Activated CD4-positive, alpha-beta memory T cell treated with anti-CD3 and anti-CD28 coated beads for 36 hours (primary cell): ENCODE results near the gene NDUFAF2. TPM values are rescaled to one million over a fixed set of nuclear protein-coding genes. Genes with fewer than 3 reads are reported as not detected.
"Not testable (repeated sequence)": the region's sequence is repeated elsewhere in the genome, so short reads cannot be mapped to it uniquely, and the experiment has no call there.

Experiments used
- CTCF ChIA-PET: fragments of 350-600 bp; sonication (Branson Sonifier 250); formaldehyde crosslinking; loops from one replicate; lab custom pipeline; 2021; ENCODE audit warnings: antibody characterized with exemption, inconsistent platforms; lab: Charles Lee
- POLR2A ChIA-PET: fragments of 350-600 bp; sonication (Branson Sonifier 250); formaldehyde crosslinking; loops from one replicate; lab custom pipeline; 2021; ENCODE audit warnings: antibody characterized with exemption; lab: Charles Lee
- DNase-seq: peaks from one replicate; pipeline ENCODE4 v3.0.0-alpha.2; 2020
- H3K27ac Mint-ChIP-seq: one replicate; pipeline ENCODE4 v1.8.0; 2021; ENCODE audit warnings: mixed read lengths
- H3K27me3 Mint-ChIP-seq: one replicate; pipeline ENCODE4 v1.8.0; 2021; ENCODE audit warnings: mixed read lengths
- H3K36me3 Mint-ChIP-seq: one replicate; pipeline ENCODE4 v1.8.0; 2021; ENCODE audit warnings: mixed read lengths
- H3K4me1 Mint-ChIP-seq: one replicate; pipeline ENCODE4 v1.8.0; 2021; ENCODE audit warnings: low read depth, mixed read lengths
- H3K4me3 Mint-ChIP-seq: one replicate; pipeline ENCODE4 v1.8.0; 2021; ENCODE audit warnings: mild to moderate bottlenecking, mixed read lengths
- H3K9me3 Mint-ChIP-seq: one replicate; pipeline ENCODE4 v1.8.0; 2021; ENCODE audit warnings: mixed read lengths
- intact Hi-C: fragments of 100-400 bp; cut with micrococcal nuclease; formaldehyde crosslinking; loops from one replicate; pipeline ENCODE4 v1.15.1; 2023
- total RNA-seq, 2 experiments: library from RNA; stranded (reverse); gene quantifications; one replicate each; pipeline ENCODE4 v1.2.3, GENCODE V29; 2021

NDUFAF2 gene
- total RNA-seq, 2 experiments from 2014 or later: 35.6 to 38.4 TPM

GRCh38 chr5:61055434-61056006 lies 110.5 kb downstream of the NDUFAF2 start:
- H3K9me3 Mint-ChIP-seq: no peaks in the 10 kb centered on the region
- H3K4me3 Mint-ChIP-seq: no peak overlapping the region
- ChIA-PET CTCF (interaction anchor here (0.5 to 3.5 kb wide), 9 partner anchors 12 to 604 kb away, joined by 3 to 29 read pairs (median 3); partner anchors contain the start of gene ZSWIM6), POLR2A (no interaction called here)
- no peak overlapping the region for H3K27ac Mint-ChIP-seq
- H3K36me3 Mint-ChIP-seq: no peaks in the 10 kb centered on the region
- DNase-seq: no peak
- peaks cover 4% of the 10 kb centered on the region for H3K4me1 Mint-ChIP-seq
- intact Hi-C loops: loop anchor here (1.0 to 10.0 kb wide), 3 partner anchors 107 to 603 kb away; partner anchors contain the start of genes SMIM15 and ZSWIM6
- no peaks in the 10 kb centered on the region for H3K27me3 Mint-ChIP-seq

- intact Hi-C loops: loop anchor here (5.0 to 10.0 kb wide), 2 partner anchors 103 to 275 kb away; partner anchors contain the start of genes SMIM15 and ZSWIM6
- peaks cover 8% of the 10 kb centered on the region for H3K36me3 Mint-ChIP-seq
- H3K27me3 Mint-ChIP-seq: no peaks in the 10 kb centered on the region
- ChIA-PET POLR2A (interaction anchor here (0.6 kb wide), 1 partner anchor 1140 kb away, joined by 3 read pairs; no protein-coding TSS in a partner anchor), CTCF (no interaction called here)
- no peaks in the 10 kb centered on the region for H3K4me1 Mint-ChIP-seq
- no peak overlapping the region for H3K4me3 Mint-ChIP-seq
- no peak for DNase-seq
- peaks cover 21% of the 10 kb centered on the region for H3K9me3 Mint-ChIP-seq
- no peak overlapping the region for H3K27ac Mint-ChIP-seq
Measured at GRCh38 chr5:61059499-61059898, 114.5 kb downstream of the NDUFAF2 start.

GRCh38 chr5:61069150-61069549 lies 124.1 kb downstream of the NDUFAF2 start:
- Mint-ChIP-seq H3K27me3 (no peaks in the 10 kb centered on the region), H3K4me1 (no peaks in the 10 kb centered on the region), H3K36me3 (peaks cover 6% of the 10 kb centered on the region), H3K9me3 (peaks cover 18% of the 10 kb centered on the region), H3K27ac (no peak overlapping the region), H3K4me3 (no peak overlapping the region)
- DNase-seq: no peak
- POLR2A ChIA-PET: no interaction called here
- intact Hi-C loops: no loop called here
- CTCF ChIA-PET: interaction anchor here (0.7 kb wide), 1 partner anchor 103 kb away, joined by 5 read pairs; no protein-coding TSS in a partner anchor

- intact Hi-C loops: no loop called here
- H3K9me3 Mint-ChIP-seq: peaks cover 4% of the 10 kb centered on the region
- ChIA-PET CTCF (no interaction called here), POLR2A (no interaction called here)
- H3K4me3 Mint-ChIP-seq: no peak overlapping the region
- no peaks in the 10 kb centered on the region for H3K27me3 Mint-ChIP-seq
- DNase-seq: no peak
- no peak overlapping the region for H3K27ac Mint-ChIP-seq
- H3K4me1 Mint-ChIP-seq: no peaks in the 10 kb centered on the region
- H3K36me3 Mint-ChIP-seq: peaks cover 14% of the 10 kb centered on the region
Measured at GRCh38 chr5:61071526-61071925, 126.5 kb downstream of the NDUFAF2 start.

GRCh38 chr5:61076626-61077025 lies 131.6 kb downstream of the NDUFAF2 start:
- Mint-ChIP-seq H3K27me3 (no peaks in the 10 kb centered on the region), H3K27ac (no peak overlapping the region), H3K36me3 (peaks cover 15% of the 10 kb centered on the region), H3K4me3 (no peak overlapping the region), H3K4me1 (no peaks in the 10 kb centered on the region), H3K9me3 (no peaks in the 10 kb centered on the region)
- ChIA-PET POLR2A (no interaction called here), CTCF (no interaction called here)
- DNase-seq: no peak
- intact Hi-C loops: no loop called here

GRCh38 chr5:61081741-61082140 lies 136.7 kb downstream of the NDUFAF2 start:
- no peaks in the 10 kb centered on the region for H3K9me3 Mint-ChIP-seq
- no peak overlapping the region for H3K27ac Mint-ChIP-seq
- ChIA-PET CTCF (no interaction called here), POLR2A (no interaction called here)
- H3K36me3 Mint-ChIP-seq: peaks cover 30% of the 10 kb centered on the region
- H3K27me3 Mint-ChIP-seq: no peaks in the 10 kb centered on the region
- H3K4me1 Mint-ChIP-seq: no peaks in the 10 kb centered on the region
- intact Hi-C loops: no loop called here
- DNase-seq: no peak
- H3K4me3 Mint-ChIP-seq: no peak overlapping the region

- DNase-seq: no peak
- peaks cover 33% of the 10 kb centered on the region for H3K36me3 Mint-ChIP-seq
- no peak overlapping the region for H3K27ac Mint-ChIP-seq
- no peak overlapping the region for H3K4me3 Mint-ChIP-seq
- H3K9me3 Mint-ChIP-seq: no peaks in the 10 kb centered on the region
- CTCF ChIA-PET: no interaction called here
- intact Hi-C loops: no loop called here
- H3K27me3 Mint-ChIP-seq: no peaks in the 10 kb centered on the region
- H3K4me1 Mint-ChIP-seq: no peaks in the 10 kb centered on the region
- POLR2A ChIA-PET: no interaction called here
Measured at GRCh38 chr5:61082516-61083280, 137.7 kb downstream of the NDUFAF2 start.

GRCh38 chr5:61084658-61085057 lies 139.7 kb downstream of the NDUFAF2 start:
- no peak for DNase-seq
- no peak overlapping the region for H3K27ac Mint-ChIP-seq
- H3K9me3 Mint-ChIP-seq: no peaks in the 10 kb centered on the region
- H3K4me3 Mint-ChIP-seq: no peak overlapping the region
- H3K36me3 Mint-ChIP-seq: peaks cover 33% of the 10 kb centered on the region
- CTCF ChIA-PET: no interaction called here
- POLR2A ChIA-PET: no interaction called here
- no peaks in the 10 kb centered on the region for H3K4me1 Mint-ChIP-seq
- intact Hi-C loops: no loop called here
- H3K27me3 Mint-ChIP-seq: no peaks in the 10 kb centered on the region

GRCh38 chr5:61085885-61086284 lies 140.9 kb downstream of the NDUFAF2 start:
- POLR2A ChIA-PET: no interaction called here
- intact Hi-C loops: no loop called here
- peaks cover 34% of the 10 kb centered on the region for H3K36me3 Mint-ChIP-seq
- DNase-seq: no peak
- no peaks in the 10 kb centered on the region for H3K9me3 Mint-ChIP-seq
- no peaks in the 10 kb centered on the region for H3K27me3 Mint-ChIP-seq
- CTCF ChIA-PET: no interaction called here
- no peak overlapping the region for H3K4me3 Mint-ChIP-seq
- H3K27ac Mint-ChIP-seq: no peak overlapping the region
- H3K4me1 Mint-ChIP-seq: no peaks in the 10 kb centered on the region

- no peak overlapping the region for H3K4me3 Mint-ChIP-seq
- no peak overlapping the region for H3K27ac Mint-ChIP-seq
- H3K9me3 Mint-ChIP-seq: peaks cover 10% of the 10 kb centered on the region
- ChIA-PET POLR2A (no interaction called here), CTCF (no interaction called here)
- intact Hi-C loops: no loop called here
- H3K27me3 Mint-ChIP-seq: no peaks in the 10 kb centered on the region
- H3K4me1 Mint-ChIP-seq: no peaks in the 10 kb centered on the region
- H3K36me3 Mint-ChIP-seq: peaks cover 38% of the 10 kb centered on the region
- no peak for DNase-seq
Measured at GRCh38 chr5:61087921-61088320, 142.9 kb downstream of the NDUFAF2 start.

- no peak for DNase-seq
- CTCF ChIA-PET: no interaction called here
- no peaks in the 10 kb centered on the region for H3K4me1 Mint-ChIP-seq
Measured at GRCh38 chr5:61089351-61089750, 144.3 kb downstream of the NDUFAF2 start.

GRCh38 chr5:61093046-61093771 lies 148.2 kb downstream of the NDUFAF2 start:
- CTCF ChIA-PET, POLR2A ChIA-PET: not testable (repeated sequence)
- H3K36me3 Mint-ChIP-seq: peaks cover 22% of the 10 kb centered on the region

More at GRCh38 chr5:61089351-61089750, 144.3 kb downstream of the NDUFAF2 start:
- Mint-ChIP-seq H3K36me3 (peaks cover 35% of the 10 kb centered on the region), H3K4me3 (no peak overlapping the region), H3K9me3 (peaks cover 10% of the 10 kb centered on the region), H3K27me3 (no peaks in the 10 kb centered on the region), H3K27ac (no peak overlapping the region)
- POLR2A ChIA-PET: interaction anchor here (0.6 kb wide), 1 partner anchor 1036 kb away, joined by 4 read pairs; no protein-coding TSS in a partner anchor
- intact Hi-C loops: no loop called here

More at GRCh38 chr5:61093046-61093771, 148.2 kb downstream of the NDUFAF2 start:
- DNase-seq, intact Hi-C loops, H3K4me3 Mint-ChIP-seq, H3K9me3 Mint-ChIP-seq, H3K27ac Mint-ChIP-seq, H3K4me1 Mint-ChIP-seq, H3K27me3 Mint-ChIP-seq: not testable (repeated sequence)
